Stimulated activated naive B cell treated with anti-CD40 and anti-IgM and Interleukin-4, amounts not matched to agents 10 μg/mL and 1 μg/mL and 100 μg/mL, for 72 hours (primary cell): ENCODE data around the gene CYGB.

Experiments
- ATAC-seq, 2 donors: fragments of 150-1000 bp; cut with Tn5 transposase; replicated peaks; 2 replicates each; pipeline ENCODE4 v1.10.0; 2021; ENCODE audit warnings: moderate library complexity in 1 of 2
- DNase-seq: peaks from one replicate; pipeline ENCODE4 v3.0.0; 2021
- H3K27ac Mint-ChIP-seq: one replicate; pipeline ENCODE4 v1.8.0; 2022; ENCODE audit warnings: mild to moderate bottlenecking, mixed read lengths
- H3K27me3 Mint-ChIP-seq, 2 donors: one replicate each; pipeline ENCODE4 v1.8.0; 2022; ENCODE audit warnings: mixed read lengths in 2 of 2
- H3K36me3 Mint-ChIP-seq, 2 donors: one replicate each; pipeline ENCODE4 v1.8.0; 2022; ENCODE audit warnings: mixed read lengths in 2 of 2, mild to moderate bottlenecking in 1 of 2
- H3K4me1 Mint-ChIP-seq, 2 donors: one replicate each; pipeline ENCODE4 v1.8.0; 2022; ENCODE audit warnings: mixed read lengths in 2 of 2, mild to moderate bottlenecking in 1 of 2
- H3K4me3 Mint-ChIP-seq, 2 donors: one replicate each; pipeline ENCODE4 v1.8.0; 2022; ENCODE audit warnings: mild to moderate bottlenecking in 2 of 2, mixed read lengths in 2 of 2, moderate library complexity in 1 of 2
- H3K9me3 Mint-ChIP-seq, 2 donors: one replicate each; pipeline ENCODE4 v1.8.0; 2022; ENCODE audit warnings: mixed read lengths in 2 of 2, mild to moderate bottlenecking in 1 of 2

The CYGB gene

GRCh38 chr17:76537578-76538280 lies at the start of gene CYGB:
Gene CYGB (minus strand): TSS chr17:76537709. CDS start chr17:76537542, 167 bp downstream.
- peaks cover 46 to 60% of the 10 kb centered on the region in 2 donors for H3K27me3 Mint-ChIP-seq
- peaks cover 0 to 3% of the 10 kb centered on the region in 2 donors for H3K36me3 Mint-ChIP-seq
- ATAC-seq (peak; percentile 51 to 62), DNase-seq (no peak)
- H3K9me3 Mint-ChIP-seq: no peaks in the 10 kb centered on the region
- peak within 1 kb of the TSS; percentile 62 to 72 for H3K4me3 Mint-ChIP-seq
- no peak within 1 kb of the TSS for H3K27ac Mint-ChIP-seq
- peaks cover 25 to 34% of the 10 kb centered on the region in 2 donors for H3K4me1 Mint-ChIP-seq

GRCh38 chr17:76586741-76587487 lies 49.4 kb upstream of the CYGB start:
- no peaks in the 10 kb centered on the region for H3K9me3 Mint-ChIP-seq
- H3K36me3 Mint-ChIP-seq: peaks cover 1 to 16% of the 10 kb centered on the region in 2 donors
- no peak for ATAC-seq
- peaks cover 35 to 54% of the 10 kb centered on the region in 2 donors for H3K27me3 Mint-ChIP-seq
- no peak overlapping the region for H3K27ac Mint-ChIP-seq
- peak overlapping the region in 1 of 2 donors; percentile 32 for H3K4me3 Mint-ChIP-seq
- DNase-seq: no peak
- H3K4me1 Mint-ChIP-seq: peaks cover 9 to 15% of the 10 kb centered on the region in 2 donors

GRCh38 chr17:76585649-76586593 lies 48.4 kb upstream of the CYGB start, which contains the start of gene ST6GALNAC2:
Gene ST6GALNAC2 (minus strand): TSS chr17:76585860. CDS start chr17:76585808, 52 bp downstream.
- peak; percentile 81 to 83 for ATAC-seq
- Mint-ChIP-seq H3K9me3 (no peaks in the 10 kb centered on the region), H3K4me1 (peaks cover 15 to 24% of the 10 kb centered on the region in 2 donors), H3K4me3 (peak within 1 kb of the TSS; percentile 74 to 85), H3K27me3 (peaks cover 35 to 54% of the 10 kb centered on the region in 2 donors), H3K27ac (peak within 1 kb of the TSS; percentile 20), H3K36me3 (peaks cover 1 to 16% of the 10 kb centered on the region in 2 donors)
- DNase-seq: peak; percentile 24

GRCh38 chr17:76585033-76585648 lies 47.6 kb upstream of the CYGB start:
- no peak for DNase-seq

GRCh38 chr17:76584427-76585032 lies 47.0 kb upstream of the CYGB start:
- Mint-ChIP-seq H3K27me3 (peaks cover 29 to 47% of the 10 kb centered on the region in 2 donors), H3K27ac (peak overlapping the region; percentile 20), H3K36me3 (peaks cover 0 to 10% of the 10 kb centered on the region in 2 donors), H3K9me3 (no peaks in the 10 kb centered on the region), H3K4me1 (peaks cover 19 to 38% of the 10 kb centered on the region in 2 donors), H3K4me3 (peak overlapping the region; percentile 72 to 85)
- DNase-seq (no peak), ATAC-seq (no peak)

More at GRCh38 chr17:76585033-76585648, 47.6 kb upstream of the CYGB start:
- ATAC-seq: no peak
- H3K4me1 Mint-ChIP-seq: peaks cover 16 to 31% of the 10 kb centered on the region in 2 donors
- H3K4me3 Mint-ChIP-seq: peak overlapping the region; percentile 72 to 85
- H3K36me3 Mint-ChIP-seq: peaks cover 1 to 16% of the 10 kb centered on the region in 2 donors
- H3K27ac Mint-ChIP-seq: peak overlapping the region; percentile 20
- no peaks in the 10 kb centered on the region for H3K9me3 Mint-ChIP-seq
- peaks cover 35 to 54% of the 10 kb centered on the region in 2 donors for H3K27me3 Mint-ChIP-seq

- Mint-ChIP-seq H3K36me3 (no peaks in the 10 kb centered on the region), H3K27me3 (peaks cover 14 to 29% of the 10 kb centered on the region in 2 donors), H3K4me3 (no peak overlapping the region), H3K4me1 (peaks cover 23 to 44% of the 10 kb centered on the region in 2 donors), H3K9me3 (no peaks in the 10 kb centered on the region), H3K27ac (no peak overlapping the region)
- ATAC-seq (no peak), DNase-seq (no peak)
Measured at GRCh38 chr17:76582660-76583059, 45.2 kb upstream of the CYGB start.

GRCh38 chr17:76581515-76581914 lies 44.0 kb upstream of the CYGB start:
- no peaks in the 10 kb centered on the region for H3K9me3 Mint-ChIP-seq
- H3K27ac Mint-ChIP-seq: no peak overlapping the region
- no peaks in the 10 kb centered on the region for H3K36me3 Mint-ChIP-seq
- no peak for DNase-seq
- peaks cover 18 to 44% of the 10 kb centered on the region in 2 donors for H3K4me1 Mint-ChIP-seq
- peaks cover 4 to 17% of the 10 kb centered on the region in 2 donors for H3K27me3 Mint-ChIP-seq
- ATAC-seq: no peak
- H3K4me3 Mint-ChIP-seq: no peak overlapping the region

GRCh38 chr17:76579281-76579680 lies 41.8 kb upstream of the CYGB start:
- ATAC-seq (peak; percentile 92 to 96), DNase-seq (peak; percentile 36)
- peaks cover 16 to 29% of the 10 kb centered on the region in 2 donors for H3K4me1 Mint-ChIP-seq
- peaks cover 0 to 4% of the 10 kb centered on the region in 2 donors for H3K36me3 Mint-ChIP-seq
- no peak overlapping the region for H3K27ac Mint-ChIP-seq
- peaks cover 0 to 4% of the 10 kb centered on the region in 2 donors for H3K27me3 Mint-ChIP-seq
- no peaks in the 10 kb centered on the region for H3K9me3 Mint-ChIP-seq
- H3K4me3 Mint-ChIP-seq: no peak overlapping the region

- peaks cover 0 to 9% of the 10 kb centered on the region in 2 donors for H3K36me3 Mint-ChIP-seq
- ATAC-seq (no peak), DNase-seq (no peak)
- H3K9me3 Mint-ChIP-seq: no peaks in the 10 kb centered on the region
- no peak overlapping the region for H3K4me3 Mint-ChIP-seq
- peaks cover 16 to 29% of the 10 kb centered on the region in 2 donors for H3K4me1 Mint-ChIP-seq
- no peak overlapping the region for H3K27ac Mint-ChIP-seq
- no peaks in the 10 kb centered on the region for H3K27me3 Mint-ChIP-seq
Measured at GRCh38 chr17:76578376-76578775, 40.9 kb upstream of the CYGB start.

GRCh38 chr17:76577876-76578275 lies 40.4 kb upstream of the CYGB start:
- no peak overlapping the region for H3K27ac Mint-ChIP-seq
- no peaks in the 10 kb centered on the region for H3K27me3 Mint-ChIP-seq
- H3K4me3 Mint-ChIP-seq: no peak overlapping the region
- no peaks in the 10 kb centered on the region for H3K9me3 Mint-ChIP-seq
- DNase-seq (no peak), ATAC-seq (no peak)
- H3K36me3 Mint-ChIP-seq: peaks cover 0 to 9% of the 10 kb centered on the region in 2 donors
- H3K4me1 Mint-ChIP-seq: peaks cover 16 to 29% of the 10 kb centered on the region in 2 donors

GRCh38 chr17:76576189-76576588 lies 38.7 kb upstream of the CYGB start:
- H3K4me1 Mint-ChIP-seq: peaks cover 12 to 23% of the 10 kb centered on the region in 2 donors
- H3K4me3 Mint-ChIP-seq: no peak overlapping the region
- ATAC-seq (no peak), DNase-seq (no peak)
- H3K27me3 Mint-ChIP-seq: no peaks in the 10 kb centered on the region
- no peak overlapping the region for H3K27ac Mint-ChIP-seq
- peaks cover 0 to 18% of the 10 kb centered on the region in 2 donors for H3K36me3 Mint-ChIP-seq
- no peaks in the 10 kb centered on the region for H3K9me3 Mint-ChIP-seq

GRCh38 chr17:76575570-76575969 lies 38.1 kb upstream of the CYGB start:
- no peaks in the 10 kb centered on the region for H3K27me3 Mint-ChIP-seq
- no peak overlapping the region for H3K27ac Mint-ChIP-seq
- DNase-seq (no peak), ATAC-seq (no peak)
- H3K4me3 Mint-ChIP-seq: no peak overlapping the region
- peaks cover 10 to 17% of the 10 kb centered on the region in 2 donors for H3K4me1 Mint-ChIP-seq
- H3K36me3 Mint-ChIP-seq: peaks cover 0 to 24% of the 10 kb centered on the region in 2 donors
- H3K9me3 Mint-ChIP-seq: no peaks in the 10 kb centered on the region

GRCh38 chr17:76574166-76574565 lies 36.7 kb upstream of the CYGB start:
- DNase-seq (no peak), ATAC-seq (no peak)
- H3K4me3 Mint-ChIP-seq: no peak overlapping the region
- H3K27ac Mint-ChIP-seq: no peak overlapping the region
- no peaks in the 10 kb centered on the region for H3K9me3 Mint-ChIP-seq
- H3K27me3 Mint-ChIP-seq: no peaks in the 10 kb centered on the region
- H3K36me3 Mint-ChIP-seq: peaks cover 0 to 35% of the 10 kb centered on the region in 2 donors
- H3K4me1 Mint-ChIP-seq: peaks cover 2 to 4% of the 10 kb centered on the region in 2 donors
